Hematopoietic multipotent progenitor cell treated with erythropoietin and hydrocortisone succinate and interleukin-3 and kit ligand, for 17 days (in vitro differentiated cells): ENCODE results near the gene L3MBTL1.
A peak's percentile ranks its signal among the peaks of the same experiment; 100 is the strongest.

ENCODE experiments used
- DNase-seq: peaks from one replicate; pipeline ENCODE4 v3.0.0-alpha.2; 2015; ENCODE audit warnings: low spot score

Gene L3MBTL1

DNA sequence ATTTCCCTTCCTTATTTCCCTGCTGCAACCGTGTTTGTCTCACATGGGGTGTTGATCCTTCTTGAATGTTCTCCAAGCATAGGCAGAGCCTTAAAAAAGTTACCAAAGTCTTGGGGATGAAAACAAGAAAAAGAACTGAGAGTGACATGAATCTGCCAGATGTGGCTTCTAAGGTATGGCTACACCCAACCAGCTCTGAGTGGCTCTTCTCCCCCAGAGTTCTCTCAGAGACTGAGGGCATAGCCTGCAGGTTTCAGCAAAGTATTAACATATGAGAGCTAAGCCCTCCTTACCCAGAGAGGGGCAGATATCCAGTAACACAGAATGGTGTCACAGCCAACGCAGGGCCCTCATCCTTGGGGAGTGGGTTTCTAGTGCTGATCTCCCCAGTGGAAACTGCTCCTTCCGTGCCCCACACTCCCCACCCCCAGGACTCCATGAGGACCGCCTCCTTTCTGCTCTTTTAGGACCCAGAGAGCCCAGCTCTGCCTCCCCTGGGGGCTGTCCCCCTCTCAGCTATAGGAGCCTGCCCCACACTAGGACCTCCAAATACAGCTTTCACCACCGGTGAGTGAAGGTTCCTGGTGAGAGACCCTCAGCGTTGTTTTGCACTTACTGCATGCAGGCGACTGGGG, 28.0 kb downstream of the L3MBTL1 start:
- DNase-seq, result no peak

DNA sequence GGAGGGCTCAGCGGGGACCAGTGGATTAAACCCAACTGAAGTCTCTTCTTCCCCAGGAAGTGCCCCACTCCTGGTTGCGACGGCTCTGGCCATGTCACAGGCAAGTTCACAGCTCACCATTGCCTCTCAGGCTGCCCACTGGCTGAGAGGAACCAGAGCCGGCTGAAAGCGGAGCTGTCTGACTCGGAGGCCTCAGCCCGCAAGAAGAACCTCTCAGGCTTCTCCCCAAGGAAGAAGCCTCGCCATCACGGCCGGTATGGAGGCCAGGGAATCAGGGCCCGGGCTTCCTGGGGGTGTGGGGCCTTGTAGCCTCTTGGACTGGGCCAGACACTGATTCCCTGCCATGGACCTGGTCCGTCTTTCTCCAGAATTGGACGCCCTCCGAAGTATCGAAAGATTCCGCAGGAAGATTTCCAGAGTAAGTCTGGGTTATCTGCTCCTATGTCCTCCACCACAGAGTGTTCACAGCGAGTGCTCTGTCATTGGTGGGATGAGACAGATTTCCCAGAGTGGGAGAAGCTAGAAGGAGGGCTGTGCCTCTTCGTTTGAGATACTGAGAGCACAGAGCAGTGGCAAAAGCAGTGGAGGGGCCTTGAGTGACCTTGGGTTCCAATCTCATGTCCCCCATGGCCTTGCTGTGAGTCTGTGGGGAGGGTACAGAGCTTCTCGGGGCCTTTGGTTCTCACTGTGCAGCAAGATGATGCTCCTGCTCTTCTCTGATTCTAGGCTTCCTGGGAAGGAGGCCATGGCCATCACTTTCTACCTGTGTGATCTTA, 28.7 kb downstream of the L3MBTL1 start:
- DNase-seq, result no peak

DNA sequence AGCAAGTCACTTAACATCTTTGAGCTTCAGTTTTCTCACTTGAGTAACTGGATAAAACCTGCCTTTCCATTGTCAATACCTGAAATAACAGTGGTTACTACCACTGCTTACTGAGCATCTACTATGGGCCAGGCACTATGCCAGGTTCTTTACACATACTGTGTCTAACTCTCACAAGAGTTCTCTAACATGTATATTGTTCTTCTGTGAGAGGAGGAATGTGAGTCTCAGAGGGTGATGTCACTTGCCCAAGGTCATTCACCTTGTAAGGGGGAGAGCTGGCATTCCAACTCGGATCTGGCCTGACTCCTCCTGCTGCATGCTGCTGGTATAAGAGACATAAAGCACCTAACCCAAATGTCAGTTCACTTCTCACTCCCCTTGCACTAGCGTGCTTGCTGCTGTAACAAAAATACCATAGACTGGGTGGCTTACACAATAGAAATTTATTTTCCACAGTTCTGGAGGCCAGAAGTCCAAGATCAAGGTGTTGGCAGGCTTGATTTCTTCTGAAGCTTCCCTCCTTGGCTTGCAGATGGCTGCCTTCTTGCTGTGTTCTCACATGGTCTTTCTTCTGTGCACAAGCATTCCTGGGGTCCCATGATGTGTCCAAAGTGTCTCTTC, 29.4 kb downstream of the L3MBTL1 start:
- DNase-seq, result no peak

DNA sequence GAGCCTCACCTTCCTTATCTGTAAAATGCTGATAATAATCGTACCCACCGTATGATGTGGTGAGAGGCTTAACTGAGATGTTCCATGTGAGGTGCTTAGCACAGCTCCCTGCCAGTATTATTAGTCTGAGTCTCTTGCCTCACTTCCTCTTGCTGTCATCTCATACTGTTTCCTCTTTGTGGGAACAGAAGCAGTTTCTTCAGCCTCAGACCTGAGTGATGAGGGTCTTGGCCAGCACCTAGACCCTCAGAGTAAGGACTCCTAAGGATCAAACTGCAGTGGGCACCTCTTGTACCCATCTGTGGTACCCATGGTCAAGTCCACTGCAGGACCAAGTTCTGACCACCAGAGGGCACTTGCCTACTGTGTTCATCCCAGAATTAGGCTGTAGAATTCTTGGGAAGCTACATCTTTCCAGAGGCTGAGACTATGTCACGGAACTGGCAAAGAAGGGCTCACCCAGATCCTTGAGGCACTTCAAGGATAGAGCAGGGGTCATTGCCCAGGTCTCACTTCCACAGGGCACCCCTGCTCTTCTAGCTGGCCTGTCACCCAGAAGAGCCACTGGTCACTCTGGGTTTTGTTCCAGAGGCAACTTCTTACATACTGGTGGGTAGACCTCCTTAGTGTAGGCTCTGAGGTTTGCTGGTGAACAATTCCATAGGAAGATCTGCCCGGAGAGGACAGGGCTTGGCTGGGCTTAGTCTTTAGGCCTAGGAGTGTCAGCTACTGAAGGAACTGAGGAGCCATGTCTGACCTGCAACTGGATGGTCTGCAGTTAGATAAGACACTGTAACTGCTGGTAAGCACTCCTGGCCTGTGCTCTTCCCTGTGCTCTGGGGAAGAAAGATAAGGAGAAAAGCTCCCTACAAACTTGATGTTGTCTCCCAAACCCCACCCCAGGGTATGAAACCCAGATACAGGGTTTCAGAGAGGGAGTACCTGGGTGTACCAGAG, 30.7 kb downstream of the L3MBTL1 start:
- peak; percentile 82 for DNase-seq

DNA sequence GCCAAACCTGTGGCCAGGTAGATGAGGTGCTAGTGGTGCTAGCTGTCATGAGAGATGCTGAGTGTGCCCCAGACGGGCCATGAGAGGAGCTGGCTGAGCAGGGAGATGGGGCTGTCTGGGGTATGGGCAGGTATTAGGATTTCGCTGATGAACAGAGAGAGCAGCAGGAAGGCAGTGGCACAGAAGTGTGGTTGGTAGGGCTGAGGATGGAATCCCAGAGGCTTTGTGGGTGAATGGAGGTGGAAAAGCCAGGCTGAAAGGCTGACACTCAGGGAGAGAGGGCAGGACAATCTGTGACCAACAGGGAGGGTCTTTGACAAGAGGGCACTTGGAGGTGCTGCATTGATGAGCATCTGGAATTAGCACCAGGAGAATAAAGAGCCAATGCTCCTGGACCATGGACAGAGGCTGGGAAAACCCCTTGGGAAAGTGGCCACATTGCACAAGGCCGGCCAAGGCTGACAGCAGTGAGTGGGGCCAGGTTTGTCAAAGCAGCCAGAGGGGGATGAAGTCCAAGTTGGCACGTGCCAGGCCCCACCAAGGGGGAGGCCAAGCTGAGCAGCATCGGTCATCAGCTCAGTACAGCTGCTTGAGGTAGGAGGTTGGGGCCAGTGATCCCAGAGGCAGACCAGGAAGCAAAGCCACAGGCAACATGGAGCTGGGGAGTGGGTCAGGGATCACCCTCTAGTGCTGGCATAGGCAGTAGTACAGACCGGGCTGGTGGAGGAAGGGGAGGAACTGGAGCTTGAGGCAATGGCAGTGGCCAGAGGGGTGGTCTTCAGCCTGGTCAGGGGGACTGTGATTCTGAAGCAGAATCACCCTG, 31.6 kb downstream of the L3MBTL1 start:
- DNase-seq, result no peak

DNA sequence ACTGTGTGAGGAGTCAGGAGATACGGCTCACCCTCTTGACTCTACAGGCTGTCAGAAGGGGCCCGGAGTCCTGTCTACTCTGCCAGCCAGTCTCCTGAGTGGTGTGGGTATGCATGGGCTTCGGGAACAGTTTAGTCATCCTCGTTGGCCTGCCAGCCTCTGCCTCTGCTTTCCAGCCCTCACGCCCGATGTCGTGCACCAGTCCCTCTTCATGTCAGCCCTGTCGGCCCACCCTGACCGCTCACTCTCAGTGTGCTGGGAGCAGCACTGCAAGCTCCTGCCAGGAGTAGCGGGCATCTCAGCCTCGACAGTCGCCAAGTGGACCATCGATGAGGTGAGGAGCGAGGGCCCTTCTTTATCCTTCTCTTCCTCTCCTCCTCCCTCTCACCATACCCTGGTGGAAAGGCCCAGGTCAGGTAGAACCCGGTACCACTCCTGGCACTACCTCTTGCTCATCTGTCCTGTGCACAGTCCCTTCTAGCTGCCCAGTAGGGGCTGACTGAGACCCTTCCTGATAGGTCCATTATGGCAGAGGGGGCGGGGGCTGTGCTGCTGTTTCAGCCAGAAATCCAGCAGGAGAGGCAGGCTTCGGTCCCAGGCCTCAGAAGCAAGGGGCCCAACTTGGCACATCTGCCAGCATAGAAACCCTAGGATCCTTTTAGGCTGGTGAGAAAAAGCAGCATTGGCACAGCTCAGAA, 32.6 kb downstream of the L3MBTL1 start:
- no peak for DNase-seq

DNA sequence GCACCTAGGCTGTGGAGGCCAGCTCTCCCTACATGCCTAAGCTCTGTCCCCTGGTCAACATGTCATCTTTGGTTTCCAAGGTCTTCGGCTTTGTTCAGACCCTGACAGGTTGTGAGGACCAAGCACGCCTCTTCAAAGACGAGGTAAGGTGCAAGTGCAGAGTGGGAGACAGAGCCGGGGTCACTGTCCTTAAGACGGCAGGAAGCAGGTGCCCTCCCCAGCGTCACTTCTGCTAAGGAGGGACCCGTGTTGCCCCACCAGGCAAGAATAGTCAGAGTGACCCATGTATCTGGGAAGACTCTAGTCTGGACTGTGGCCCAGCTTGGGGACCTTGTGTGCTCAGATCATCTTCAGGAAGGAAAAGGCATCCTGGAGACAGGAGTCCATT, 33.2 kb downstream of the L3MBTL1 start:
- no peak for DNase-seq

DNA sequence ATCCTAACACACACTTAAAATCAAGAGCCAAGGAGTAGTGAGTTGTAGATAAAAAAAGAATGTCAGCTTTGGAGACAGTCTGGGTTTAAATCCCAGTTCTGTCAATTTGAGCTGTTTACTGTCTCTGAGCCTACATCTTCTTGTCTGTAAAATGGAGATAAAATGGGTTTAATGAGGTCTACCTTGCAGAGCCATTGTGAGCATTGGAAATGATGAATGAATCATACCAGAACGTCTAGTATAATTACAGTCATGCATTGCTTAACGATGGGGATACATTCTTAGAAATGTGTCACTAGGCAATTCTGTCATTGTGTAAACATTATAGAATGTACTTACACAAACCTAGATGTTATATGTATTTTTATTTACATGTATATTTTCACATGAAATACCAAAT, 33.7 kb downstream of the L3MBTL1 start:
- DNase-seq, result no peak

DNA sequence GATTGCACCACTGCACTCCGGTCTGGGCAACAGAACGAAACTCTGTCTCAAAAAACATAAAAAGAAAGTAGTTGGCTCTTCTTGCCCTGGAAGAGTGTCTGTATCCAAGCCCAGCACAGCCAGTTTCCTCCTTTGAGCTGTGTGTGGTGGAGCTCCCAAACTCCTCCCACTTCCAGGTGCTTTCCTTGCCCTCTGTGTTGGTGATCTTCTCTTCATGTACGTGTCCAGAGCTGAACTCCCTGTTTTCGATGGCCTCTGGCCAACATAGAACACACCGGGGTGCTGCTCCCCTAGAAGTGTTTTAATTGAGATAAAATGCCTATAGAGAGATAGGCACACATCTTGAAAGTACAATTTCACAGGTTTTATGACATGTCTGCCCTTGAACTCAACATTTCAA, 34.7 kb downstream of the L3MBTL1 start:
- peak; percentile 39 for DNase-seq

DNA sequence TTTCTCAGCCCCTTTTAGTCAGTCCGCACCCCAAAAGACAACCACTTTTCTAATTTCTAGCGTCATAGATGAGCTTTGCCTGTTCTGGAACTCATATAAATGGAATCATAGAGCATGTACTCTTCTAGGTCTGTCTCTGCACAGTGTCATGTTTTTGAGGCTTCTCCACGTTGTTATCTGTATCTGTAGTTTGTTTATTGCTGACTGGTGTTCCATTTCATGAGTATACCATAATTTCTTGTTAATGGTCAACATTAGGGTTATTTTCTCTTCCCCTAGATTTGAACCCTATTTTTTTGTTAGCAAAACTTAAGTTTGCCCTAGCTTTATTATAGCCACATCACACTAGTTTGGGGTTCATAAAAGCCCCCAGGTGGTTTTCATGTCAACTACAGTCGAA, 35.2 kb downstream of the L3MBTL1 start:
- no peak for DNase-seq

DNA sequence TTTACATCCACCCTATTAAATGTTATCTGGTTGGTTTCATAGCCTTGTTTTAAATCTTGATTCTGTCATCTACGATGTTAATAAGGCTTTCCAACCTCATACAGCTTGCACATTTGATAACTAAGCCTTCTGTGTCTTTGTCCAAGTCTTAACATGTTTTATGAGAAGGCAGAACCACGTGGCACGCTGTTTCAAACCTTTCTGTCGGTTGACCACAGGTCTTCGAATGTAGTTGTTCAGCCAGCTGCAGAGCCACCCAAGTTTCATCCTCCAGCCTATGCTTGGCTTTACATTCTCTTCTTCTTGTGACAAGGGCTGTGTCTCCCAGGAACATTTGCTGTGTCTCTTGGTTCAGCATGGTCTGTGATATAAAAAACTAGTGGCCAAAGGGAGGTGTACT, 35.6 kb downstream of the L3MBTL1 start:
- DNase-seq, result no peak

DNA sequence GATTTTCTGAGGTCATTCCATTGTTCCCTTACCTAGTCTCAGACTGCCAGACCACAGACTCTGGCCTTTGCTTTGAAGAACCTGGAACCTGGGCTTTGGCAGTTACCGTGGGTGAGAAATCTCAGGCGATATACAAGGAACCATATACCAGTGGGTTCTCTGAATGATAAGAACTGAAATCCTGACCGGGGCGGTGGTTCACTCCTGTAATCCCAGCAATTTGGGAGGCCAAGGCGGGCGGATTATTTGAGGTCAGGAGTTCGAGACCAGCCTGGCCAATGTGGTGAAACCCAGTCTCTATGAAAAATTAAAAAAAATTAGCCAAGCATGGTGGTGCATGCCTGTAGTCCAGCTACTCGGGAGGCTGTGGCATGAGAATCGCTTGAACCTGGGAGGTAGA, 37.0 kb downstream of the L3MBTL1 start:
- no peak for DNase-seq

DNA sequence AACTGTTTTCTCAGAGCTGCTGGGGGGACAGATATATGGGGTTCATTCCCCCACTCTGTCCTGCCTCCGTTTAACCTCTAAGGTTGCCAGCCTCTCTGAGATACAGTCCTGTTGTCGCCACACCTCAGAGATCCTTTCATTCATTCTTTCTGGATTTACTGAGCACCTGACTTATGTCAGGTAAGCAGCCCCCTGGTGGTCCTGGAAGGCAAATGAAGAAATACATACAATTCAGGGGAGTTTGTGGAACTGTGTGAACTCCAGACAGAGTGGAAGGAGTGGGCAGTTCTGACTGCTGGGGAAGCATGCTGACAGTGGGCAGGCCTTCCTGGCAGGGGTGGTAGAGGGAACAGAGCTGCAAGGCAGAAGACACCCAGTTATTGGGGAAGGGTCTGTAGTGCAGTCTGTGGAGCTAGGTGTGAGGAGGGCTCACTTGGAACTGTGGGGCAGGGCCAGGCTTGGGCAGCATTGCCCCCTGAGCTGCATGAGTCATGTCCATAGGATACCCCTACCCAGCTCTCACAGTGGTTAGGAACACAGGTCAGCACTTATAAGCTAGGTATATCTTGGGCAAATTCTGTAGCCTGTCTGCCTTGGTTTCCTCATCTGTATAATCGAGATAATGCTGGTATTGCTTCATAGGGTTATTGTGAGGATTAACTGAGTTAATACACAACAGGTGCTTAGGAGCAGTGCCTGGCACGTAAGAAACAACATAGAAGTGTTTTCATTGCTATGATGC, 38.5 kb downstream of the L3MBTL1 start:
- DNase-seq, result no peak

DNA sequence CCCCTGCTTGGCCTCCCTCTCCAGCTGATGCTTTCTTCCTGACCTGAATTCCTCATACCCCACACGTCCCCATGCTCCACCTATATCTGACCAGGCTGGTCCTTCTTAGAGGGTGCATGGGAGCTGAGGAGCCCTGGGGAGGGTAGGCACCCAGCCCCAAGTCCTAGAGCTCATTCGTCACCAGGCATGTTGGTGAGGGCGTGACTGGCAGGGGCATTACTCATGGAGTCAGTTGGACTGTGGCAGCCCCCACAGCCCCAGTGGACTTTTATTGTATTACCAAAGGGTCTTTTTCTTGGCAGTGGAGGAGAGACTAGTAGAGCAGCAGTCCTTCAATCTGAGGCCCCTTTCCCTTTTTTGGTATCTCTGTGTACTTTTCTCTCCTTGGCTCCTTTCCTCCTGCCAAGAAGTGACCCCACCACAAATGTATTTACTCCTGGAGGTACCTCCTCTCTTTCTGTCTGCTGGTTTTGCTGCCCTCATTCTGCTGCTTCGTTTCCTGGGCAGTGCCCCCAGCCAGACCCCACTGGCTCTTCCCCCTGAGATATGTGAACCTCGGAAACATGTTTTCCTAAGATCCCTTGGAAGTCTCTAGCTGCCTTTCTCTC, 40.9 kb downstream of the L3MBTL1 start:
- no peak for DNase-seq

DNA sequence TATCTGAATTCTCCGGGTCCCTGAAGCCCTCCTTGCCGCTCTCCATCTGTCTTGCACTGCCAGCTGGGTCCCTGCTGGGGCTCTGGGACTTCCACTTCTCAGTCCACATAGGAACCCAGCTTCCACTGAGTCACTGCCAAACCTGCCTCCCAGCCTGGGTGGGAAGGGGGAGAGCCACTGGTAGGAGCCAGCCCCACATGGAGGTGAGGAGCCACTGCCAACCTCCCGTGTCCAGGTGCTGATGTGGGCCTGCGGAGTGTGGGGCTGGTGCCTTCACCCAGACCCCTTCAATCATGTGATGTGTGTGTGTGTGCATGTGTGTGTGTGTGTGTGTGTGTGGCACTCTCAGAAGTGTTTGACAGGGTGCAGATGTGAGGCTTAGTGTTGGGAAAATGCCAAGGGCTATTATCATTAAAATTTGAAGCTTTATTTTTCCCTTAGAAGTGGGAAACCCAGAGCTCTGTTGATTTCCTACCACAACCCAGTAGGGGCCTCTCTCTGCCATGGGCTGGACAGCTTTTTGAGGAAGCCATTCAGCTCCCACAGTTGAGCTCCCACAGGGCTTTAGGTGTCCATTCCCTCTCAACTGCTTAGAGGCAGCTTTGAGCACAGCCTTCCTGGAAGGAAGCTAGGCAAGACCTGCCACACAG, 42.0 kb downstream of the L3MBTL1 start:
- DNase-seq, result no peak

DNA sequence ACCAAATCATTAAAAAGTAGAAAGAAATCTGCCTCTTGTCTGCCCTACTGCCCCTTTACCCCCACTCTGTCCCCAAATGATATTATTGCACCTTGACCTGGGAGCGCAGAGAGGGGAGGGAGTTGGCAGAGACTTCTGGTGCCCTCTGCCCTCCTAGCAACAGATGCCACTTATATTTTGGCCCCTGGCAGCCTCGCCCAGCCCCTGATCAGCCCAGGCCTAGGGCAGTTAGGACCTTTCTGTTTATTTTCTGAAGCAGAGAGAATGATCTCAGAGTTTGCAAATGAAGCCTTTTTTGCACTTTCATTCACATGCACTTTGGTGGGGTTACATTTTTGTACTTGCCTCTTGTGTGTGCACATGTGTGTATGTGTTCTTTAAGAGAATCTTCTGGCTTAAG, 43.0 kb downstream of the L3MBTL1 start:
- no peak for DNase-seq

DNA sequence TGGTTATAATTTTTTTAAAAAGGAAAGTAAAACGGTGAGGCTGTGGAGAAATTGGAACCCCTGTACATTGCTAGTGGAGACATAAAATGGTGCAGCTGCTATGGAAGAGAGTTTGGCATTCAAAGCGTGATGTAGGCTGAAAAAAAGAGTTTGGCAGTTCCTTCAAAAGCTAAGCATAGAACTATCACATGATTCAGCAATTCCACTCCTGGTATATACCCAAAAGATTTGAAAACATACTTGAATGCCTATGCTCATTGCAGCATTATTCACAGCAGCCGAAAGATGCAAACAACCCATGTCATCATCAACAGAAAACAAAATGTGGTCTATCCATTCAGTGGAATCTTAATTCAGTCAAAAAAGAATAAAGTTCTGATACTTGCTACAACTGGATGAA, 46.9 kb downstream of the L3MBTL1 start:
- DNase-seq, result no peak

DNA sequence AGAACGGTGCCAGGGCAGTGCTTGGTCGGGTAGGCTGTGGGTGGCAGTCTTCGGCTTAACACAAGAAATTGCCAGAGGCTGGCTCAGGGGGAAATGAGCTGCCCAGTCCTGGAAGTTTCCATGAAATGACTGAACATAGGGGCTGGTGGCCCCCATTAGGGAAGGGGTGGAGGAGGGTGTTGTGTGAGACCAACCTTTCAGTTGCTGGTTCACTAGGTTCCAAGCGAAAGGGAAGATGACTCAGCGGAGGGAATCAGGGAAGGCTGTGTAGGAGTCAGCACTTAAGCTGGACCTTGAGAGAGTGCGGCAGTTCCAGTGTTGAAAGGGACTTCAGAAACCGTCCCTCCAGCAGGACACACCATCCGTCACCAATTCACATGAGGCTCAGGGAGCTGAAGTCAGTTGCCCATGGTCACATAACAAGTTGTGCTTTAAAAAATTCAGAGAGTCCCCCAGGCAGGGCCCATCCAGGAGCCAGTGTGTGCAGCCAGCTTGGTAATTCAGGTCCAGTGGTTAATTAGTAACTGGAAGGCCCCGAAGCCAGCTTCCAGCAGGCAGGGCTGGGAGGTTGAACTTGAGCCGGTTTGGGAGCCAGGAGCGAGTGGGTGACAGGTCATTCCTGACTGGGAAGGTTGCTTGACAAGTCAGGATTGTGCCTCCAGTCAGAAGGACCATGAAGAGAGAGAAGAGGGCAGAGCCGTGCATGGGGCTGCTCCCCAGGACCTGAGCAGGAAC, 51.1 kb downstream of the L3MBTL1 start, which contains the start of gene SGK2:
Gene SGK2, plus strand, starts transcription at position 616 of the 735 bp plus-strand sequence. CDS start 7,469 bp downstream, outside the sequence.
- DNase-seq, result no peak
